D721Med (cell line): ENCODE data around the gene COQ2.
A peak's percentile ranks its signal among the peaks of the same experiment; 100 is the strongest.
"Not testable (repeated sequence)": the region's sequence is repeated elsewhere in the genome, so short reads cannot be mapped to it uniquely, and the experiment has no call there.

ENCODE experiments used
- DNase-seq: peaks from one replicate; pipeline ENCODE4 v3.0.0; 2011; ENCODE audit warnings: low spot score; ENCODE audit not compliant: insufficient read length
- FAIRE-seq: peaks from 2 replicates; lab custom pipeline; 2011; peaks lifted over from hg19 to GRCh38; lab: Jason Lieb, UNC
- CTCF ChIP-seq: IDR thresholded peaks from 2 replicates; pipeline ENCODE4 v1.5.1; 2012; ENCODE audit warnings: mild to moderate bottlenecking, control low read depth; ENCODE audit not compliant: insufficient read depth; ENCODE audit errors: missing control alignments

COQ2 gene

GRCh38 chr4:83282049-83282535 lies 2.5 kb downstream of the COQ2 start:
- peak; percentile 76 for TF ChIP-seq CTCF
- no peak for DNase-seq
- peak; percentile 79 for FAIRE-seq

- DNase-seq = no peak
- TF ChIP-seq CTCF = no peak
- FAIRE-seq = peak; percentile 29
Measured at GRCh38 chr4:83281307-83281706, 3.3 kb downstream of the COQ2 start.

GRCh38 chr4:83276299-83277040 lies 8.1 kb downstream of the COQ2 start:
- FAIRE-seq (no peak), DNase-seq (no peak)
- no peak for TF ChIP-seq CTCF

- not testable (repeated sequence) for DNase-seq, FAIRE-seq
Measured at GRCh38 chr4:83273926-83274325, 10.7 kb downstream of the COQ2 start.

GRCh38 chr4:83272900-83273299 lies 11.7 kb downstream of the COQ2 start:
- no peak for TF ChIP-seq CTCF
- DNase-seq = no peak
- FAIRE-seq = no peak

GRCh38 chr4:83269256-83269655 lies 15.3 kb downstream of the COQ2 start:
- no peak for TF ChIP-seq CTCF
- no peak for DNase-seq
- FAIRE-seq = no peak

GRCh38 chr4:83268491-83268890 lies 16.1 kb downstream of the COQ2 start:
- no peak for DNase-seq
- FAIRE-seq = no peak
- TF ChIP-seq CTCF = no peak
